ENCODE measurements around the gene CLDN6.
A peak's percentile ranks its signal among the peaks of the same experiment; 100 is the strongest.

CLDN6 gene

GRCh38 chr16:3026609-3027488 is 8.9 kb upstream of the CLDN6 start:
- DNase-seq, result no peak

DNA sequence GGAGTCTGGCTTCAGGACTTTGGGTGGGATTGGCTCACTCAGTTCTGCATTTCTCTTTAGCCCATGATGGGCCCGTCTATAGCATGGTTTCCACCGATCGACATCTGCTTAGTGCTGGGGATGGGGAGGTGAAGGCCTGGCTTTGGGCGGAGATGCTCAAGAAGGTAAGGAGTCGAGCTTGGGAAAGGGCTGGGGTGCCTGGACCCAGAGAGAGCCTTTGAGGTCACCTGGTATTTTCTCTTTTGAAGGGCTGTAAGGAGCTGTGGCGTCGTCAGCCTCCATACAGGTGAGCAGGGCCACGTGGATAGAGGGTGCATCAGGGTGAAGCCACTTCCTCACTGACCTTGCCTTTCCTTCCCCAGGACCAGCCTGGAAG is 8.0 kb upstream of the CLDN6 start:
- no peak for DNase-seq

DNA sequence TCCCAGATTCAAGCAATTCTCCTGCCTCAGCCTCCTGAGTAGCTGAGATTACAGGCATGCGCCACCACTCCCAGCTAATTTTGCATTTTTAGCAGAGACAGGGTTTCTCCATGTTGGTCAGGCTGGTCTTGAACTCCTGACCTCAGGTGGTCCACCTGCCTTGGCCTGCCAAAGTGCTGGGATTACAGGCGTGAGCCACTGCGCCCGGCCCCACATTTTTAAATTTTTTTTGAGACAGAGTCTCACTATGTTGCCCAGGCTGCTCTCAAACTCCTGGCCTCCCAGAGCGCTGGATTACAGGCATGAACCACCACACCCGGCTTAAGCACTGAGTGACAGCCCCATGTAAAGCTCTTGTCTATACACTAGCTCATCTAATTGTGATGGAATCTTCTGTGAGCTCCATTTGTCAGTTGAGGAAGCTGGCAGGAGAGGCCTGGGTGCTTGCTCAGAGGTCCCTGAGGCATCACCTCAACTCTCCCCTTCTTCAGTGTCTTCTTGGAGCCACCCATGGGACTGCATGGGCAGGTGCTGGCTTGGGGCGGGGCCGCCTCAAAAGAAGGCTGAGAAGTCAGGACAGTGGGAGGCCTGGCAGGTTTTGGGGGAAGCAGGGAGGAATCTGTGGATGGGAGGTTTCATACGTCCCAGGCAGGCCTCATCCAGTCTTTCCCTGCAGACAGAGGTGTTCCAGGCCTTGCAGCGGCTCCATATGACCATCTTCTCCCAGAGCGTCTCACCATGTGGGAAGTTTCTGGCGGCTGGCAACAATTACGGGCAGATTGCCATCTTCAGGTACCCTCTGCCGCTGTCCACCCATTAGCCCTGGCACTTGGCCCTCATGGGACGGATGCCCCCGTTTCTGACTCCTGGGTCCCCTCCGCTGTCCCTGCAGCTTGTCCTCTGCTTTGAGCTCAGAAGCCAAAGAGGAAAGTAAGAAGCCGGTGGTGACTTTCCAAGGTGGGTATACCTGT is 7.3 kb upstream of the CLDN6 start:
- DNase-seq, result no peak

- DNase-seq, result peak; percentile 96
Observed at GRCh38 chr16:3023669-3024478, 5.9 kb upstream of the CLDN6 start, which contains the start of the genes HCFC1R1 and THOC6. Gene HCFC1R1 (minus strand): TSS chr16:3023942. CDS start chr16:3023941, 1 bp downstream. Gene THOC6 (plus strand): TSS chr16:3024035. CDS start chr16:3024327, 292 bp downstream.

GRCh38 chr16:3023415-3023668 is 5.4 kb upstream of the CLDN6 start:
- no peak for DNase-seq

DNA sequence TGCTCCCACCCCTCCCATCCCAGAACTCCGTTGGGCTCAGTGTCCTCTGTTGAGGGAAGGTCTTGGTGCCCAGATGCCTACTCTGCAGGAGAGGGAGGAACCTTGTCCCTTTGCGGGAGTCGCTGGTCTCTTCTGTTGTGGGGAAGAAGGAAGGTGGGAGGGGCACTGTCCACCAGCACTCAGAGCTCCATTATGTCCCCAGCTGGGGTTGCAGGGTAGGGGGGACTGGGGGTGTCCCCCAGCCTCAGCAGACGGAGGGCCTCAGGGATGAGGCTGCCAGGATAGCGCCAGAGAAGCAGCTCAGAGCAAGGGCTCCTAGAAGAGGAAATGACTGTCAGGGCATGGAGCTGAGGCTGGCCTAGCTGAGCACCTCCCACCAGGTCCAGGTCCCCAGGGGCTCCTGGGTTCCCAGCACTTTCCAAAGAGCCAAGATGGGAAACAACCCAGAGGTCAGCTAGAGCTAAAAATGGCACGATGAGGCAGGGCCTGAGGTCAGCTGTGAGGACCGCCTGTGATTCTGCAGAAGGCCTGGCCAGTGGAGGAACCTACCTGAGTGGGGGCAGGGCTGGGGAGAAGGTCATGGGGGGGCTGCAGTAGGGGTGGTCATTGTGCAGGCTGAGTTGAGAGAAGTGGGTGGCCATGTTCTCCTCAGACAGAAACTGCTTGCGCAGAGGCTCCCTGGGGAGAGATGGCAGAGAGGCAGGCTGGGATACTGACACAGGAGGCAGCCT is 4.9 kb upstream of the CLDN6 start:
- no peak for DNase-seq

DNA sequence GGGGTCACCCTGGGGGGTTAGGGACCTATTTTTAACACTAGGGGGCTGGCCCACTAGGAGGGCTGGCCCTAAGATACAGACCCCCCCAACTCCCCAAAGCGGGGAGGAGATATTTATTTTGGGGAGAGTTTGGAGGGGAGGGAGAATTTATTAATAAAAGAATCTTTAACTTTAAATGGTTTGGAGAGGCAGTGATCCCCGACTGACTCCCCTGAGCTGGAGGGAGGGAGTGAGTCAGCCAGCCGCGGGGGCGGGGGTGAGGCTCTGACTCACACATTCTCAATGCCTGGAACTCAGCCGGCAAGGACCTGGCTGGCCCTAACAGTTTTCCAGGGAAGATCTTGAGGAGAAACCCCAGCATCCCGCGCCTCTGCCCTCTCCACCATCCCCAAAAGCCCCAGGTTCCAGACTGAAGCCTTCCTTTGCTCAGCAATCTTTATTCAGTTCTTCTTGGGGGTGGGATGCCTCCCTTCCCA is 4.3 kb upstream of the CLDN6 start:
- DNase-seq, result peak; percentile 67

DNA sequence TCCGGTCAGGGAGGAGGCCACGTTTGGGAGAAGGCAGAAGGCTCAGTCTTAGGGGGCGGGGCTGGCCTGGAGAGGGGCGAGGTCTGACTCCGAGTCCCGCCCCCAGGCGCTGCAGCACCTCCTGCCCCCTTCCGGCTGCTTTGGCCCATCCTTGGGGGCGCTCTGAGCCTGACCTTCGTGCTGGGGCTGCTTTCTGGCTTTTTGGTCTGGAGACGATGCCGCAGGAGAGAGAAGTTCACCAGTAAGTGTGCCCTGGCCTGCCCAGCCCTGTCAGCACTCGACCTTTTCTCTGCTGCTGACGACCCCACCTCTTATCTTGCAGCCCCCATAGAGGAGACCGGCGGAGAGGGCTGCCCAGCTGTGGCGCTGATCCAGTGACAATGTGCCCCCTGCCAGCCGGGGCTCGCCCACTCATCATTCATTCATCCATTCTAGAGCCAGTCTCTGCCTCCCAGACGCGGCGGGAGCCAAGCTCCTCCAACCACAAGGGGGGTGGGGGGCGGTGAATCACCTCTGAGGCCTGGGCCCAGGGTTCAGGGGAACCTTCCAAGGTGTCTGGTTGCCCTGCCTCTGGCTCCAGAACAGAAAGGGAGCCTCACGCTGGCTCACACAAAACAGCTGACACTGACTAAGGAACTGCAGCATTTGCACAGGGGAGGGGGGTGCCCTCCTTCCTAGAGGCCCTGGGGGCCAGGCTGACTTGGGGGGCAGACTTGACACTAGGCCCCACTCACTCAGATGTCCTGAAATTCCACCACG is 3.6 kb upstream of the CLDN6 start:
- DNase-seq, result peak; percentile 62

- peak; percentile 56 for DNase-seq
Observed at GRCh38 chr16:3020604-3021448, 2.8 kb upstream of the CLDN6 start.

DNA sequence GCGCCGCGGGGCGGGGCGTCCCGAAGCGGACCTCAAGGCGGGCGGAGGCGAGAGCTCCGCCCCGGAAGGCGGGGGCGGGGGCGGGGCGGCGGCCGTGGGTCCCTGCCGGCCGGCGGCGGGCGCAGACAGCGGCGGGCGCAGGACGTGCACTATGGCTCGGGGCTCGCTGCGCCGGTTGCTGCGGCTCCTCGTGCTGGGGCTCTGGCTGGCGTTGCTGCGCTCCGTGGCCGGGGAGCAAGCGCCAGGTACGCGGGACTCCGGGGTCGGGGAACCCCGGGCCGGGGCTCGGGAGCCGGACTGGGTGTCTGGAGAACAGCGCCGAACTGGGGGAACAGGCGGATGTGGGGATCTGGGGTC is 2.2 kb upstream of the CLDN6 start, which contains the start of gene TNFRSF12A:
TNFRSF12A (plus strand) TSS at position 122 of the 357 bp plus-strand sequence; CDS start at position 152, 30 bp downstream.
- DNase-seq, result peak; percentile 72

DNA sequence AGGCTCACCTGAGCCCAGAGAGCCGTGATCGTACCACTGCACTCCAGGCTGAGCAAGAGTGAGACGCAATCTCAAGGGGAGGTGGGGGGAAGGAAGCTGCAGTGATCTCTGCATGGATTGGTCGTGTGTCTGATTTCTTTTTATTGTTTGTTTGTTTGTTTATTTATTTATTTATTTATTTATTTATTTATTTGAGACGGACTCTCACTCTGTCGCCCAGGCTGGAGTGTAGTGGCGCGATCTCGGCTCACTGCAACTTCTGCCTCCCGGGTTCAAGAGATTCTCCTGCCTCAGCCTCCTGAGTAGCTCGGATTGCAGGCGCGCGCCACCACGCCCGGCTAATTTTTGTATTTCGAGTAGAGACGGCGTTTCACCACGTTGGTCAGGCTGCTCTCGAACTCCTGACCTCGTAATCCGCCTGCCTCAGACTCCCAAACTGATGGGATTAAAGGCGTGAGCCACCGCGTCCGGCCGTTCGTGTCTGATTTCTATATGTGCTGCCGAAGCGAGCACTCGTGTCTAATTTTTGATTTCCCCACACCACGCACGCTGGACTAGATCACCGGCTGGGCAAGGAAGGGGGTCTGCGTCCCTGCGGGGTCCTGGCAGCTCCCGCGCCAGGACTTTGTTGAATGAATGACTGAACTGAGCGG is 1.7 kb upstream of the CLDN6 start:
- DNase-seq, result no peak

- DNase-seq, result no peak
Observed at GRCh38 chr16:3017344-3017743, 639 bp downstream of the CLDN6 start.

DNA sequence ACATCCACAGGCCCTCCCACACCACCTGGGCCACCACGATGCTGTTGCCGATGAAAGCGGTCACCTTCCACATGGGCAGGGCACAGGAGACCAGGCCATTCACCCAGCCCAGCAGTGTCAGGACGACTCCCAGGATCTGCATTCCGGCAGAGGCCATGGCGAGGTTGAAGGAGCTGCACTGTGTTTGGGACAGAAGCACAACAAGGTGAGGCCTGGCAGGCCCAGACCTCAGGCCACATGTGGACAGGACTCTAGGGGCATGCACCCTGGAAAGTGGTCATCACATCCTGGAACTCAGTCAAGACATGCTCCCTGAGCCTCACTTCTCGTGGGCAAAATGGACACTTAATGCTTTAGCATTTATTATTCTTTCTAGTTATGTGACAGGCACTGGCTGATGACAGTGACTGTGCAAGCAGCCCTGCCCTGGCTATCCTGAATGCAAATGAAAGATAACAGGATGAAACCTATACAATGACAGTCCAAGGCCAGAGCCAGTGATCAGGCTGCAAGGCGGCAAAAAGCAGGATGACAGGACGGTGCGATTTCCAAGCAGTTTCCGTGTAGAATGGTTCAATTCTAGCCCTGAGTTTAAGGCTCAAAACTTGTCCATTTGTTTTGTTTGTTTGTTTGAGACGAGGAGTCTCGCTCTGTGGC is 2.0 kb downstream of the CLDN6 start:
- DNase-seq, result no peak

DNA sequence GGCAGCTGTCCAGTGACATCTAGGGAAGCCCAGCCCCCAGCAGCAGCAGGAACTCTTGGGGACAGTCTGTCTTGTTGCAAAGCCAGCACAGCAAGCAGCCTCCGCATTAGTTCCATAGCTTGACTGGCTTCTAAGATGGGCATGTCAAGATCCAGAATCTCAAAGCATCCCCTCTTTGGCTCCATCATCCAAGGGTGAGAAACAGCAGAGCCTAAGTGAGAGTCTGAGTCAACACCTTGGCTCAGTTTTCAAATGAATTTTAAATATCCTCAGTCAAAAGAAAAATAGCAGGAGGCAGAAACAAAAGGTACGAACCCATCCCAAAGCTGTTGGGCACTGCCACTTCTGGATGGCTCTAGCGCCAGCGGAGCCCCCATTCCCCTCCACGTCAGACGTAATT is 3.0 kb downstream of the CLDN6 start:
- DNase-seq, result no peak

DNA sequence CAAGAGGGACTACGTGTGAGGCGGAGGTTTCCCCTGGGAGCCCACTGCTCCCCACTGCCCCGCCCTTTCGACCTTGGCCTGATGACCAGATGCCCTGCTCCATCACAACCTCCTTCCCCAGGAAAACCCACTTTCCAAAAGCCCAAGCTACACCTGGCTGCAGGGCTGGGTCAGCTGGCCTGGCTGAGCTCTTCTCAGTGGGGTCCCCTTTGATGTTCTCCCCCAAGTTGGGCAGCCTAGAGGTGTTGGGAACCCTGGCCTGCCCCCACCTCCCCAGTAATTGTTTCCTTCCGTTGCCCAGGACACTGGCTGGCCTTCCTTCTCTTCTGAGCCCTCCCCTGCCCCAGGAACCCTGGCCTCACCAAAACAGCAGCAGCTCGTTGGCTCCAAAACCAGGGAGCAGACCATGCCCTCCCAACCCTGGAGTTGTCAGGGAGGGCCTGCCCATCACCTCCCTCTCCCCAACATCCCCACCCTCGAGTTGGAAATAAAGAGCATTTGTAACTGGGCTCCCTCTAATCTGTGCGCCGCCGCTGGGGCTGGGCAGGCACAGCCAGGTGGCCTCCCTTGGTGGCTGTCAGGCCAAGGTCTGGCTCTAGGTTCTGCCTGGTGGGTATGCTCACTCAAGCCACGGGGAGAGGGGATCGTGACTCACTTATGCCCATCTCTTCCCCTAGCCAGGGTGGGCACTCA is 3.8 kb downstream of the CLDN6 start:
- DNase-seq, result no peak

GRCh38 chr16:3013491-3013951 is 4.5 kb downstream of the CLDN6 start:
- DNase-seq, result no peak

DNA sequence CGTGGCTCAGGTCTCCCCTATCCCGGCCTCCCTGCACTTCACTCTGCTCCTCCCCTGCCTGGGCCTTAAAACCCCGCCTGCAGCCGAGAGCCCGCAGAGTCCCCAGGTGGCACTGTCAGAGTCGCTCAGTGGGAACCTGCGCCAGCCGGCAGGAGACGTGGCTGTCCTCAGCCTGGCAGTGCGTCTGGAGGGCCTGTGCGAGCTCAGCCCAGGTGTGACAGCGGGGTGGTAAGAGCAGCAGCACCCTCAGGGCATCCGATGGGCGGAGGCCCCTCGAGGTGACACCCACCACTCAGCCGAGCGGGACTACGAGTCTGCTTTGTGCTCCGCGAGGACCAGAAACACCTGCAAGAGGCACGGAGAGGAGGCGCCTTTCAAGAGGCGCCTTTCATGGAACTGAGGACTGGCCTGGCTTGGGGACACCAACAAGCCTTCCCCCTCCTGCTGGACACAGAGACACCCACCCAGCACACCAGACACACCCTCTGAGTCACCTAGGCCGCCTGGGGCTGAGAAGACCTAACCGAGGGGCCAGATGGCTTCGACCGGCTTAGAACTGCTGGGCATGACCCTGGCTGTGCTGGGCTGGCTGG is 5.1 kb downstream of the CLDN6 start, which contains the start of gene CLDN9:
CLDN9 (plus strand) TSS at position 96 of the 593 bp plus-strand sequence; CDS start at position 536, 440 bp downstream.
- DNase-seq, result no peak

- DNase-seq, result no peak
Observed at GRCh38 chr16:3012246-3012645, 5.7 kb downstream of the CLDN6 start.

Data from CD4-positive, alpha-beta T cell treated with Interferon gamma for 1 hour (primary cell).